Uterus (tissue), 2 donors: ENCODE results near the gene RASA3.

ENCODE experiments used
- POLR2A ChIP-seq, 2 donors: fragments of 450-650 bp; IDR thresholded peaks; one replicate each; pipeline ENCODE4 v1.6.1; 2016; ENCODE audit warnings: antibody characterized with exemption in 2 of 2, mild to moderate bottlenecking in 1 of 2, moderate library complexity in 1 of 2
- TF ChIP-seq, protein P1 (sequence below), 4 experiments: fragments of 200-600 bp in 2 of 4; fragments of 450-650 bp in 2 of 4; sonication (generic) in 2 of 4; IDR thresholded peaks; one replicate each; pipeline ENCODE4 v1.5.1; 2016 to 2019; ENCODE audit warnings: antibody characterized with exemption in 4 of 4, mild to moderate bottlenecking in 2 of 4, moderate library complexity in 1 of 4

DNA sequence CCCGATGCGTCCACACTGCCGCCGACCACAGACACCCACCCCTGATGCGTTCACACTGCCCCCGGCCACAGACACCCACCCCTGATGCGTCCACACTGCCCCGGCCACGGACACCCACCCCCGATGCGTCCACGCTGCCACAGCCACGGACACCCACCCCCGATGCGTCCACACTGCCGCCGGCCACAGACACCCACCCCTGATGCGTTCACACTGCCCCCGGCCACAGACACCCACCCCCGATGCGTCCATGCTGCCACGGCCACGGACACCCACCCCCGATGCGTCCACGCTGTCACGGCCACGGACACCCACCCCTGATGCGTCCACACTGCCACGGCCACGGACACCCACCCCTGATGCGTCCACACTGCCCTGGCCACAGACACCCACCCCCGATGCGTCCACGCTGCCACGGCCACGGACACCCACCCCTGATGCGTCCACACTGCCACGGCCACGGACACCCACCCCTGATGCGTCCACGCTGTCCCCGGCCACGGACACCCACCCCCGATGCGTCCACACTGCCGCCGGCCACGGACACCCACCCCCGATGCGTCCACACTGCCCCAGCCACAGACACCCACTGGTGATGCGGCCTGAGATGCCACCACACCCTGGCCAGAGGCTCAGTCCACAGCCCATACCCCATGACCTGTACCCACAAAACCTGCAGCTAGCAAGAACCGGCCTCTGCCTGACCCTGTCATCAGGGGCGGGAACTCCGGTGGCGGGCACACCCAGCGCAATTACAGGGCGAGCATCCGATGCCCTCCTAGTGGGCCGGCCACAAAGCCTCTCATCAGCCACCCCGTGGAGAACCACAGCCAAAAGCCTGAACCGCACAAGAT, 28.4 kb downstream of the RASA3 start:
- TF ChIP-seq, protein P1, sequence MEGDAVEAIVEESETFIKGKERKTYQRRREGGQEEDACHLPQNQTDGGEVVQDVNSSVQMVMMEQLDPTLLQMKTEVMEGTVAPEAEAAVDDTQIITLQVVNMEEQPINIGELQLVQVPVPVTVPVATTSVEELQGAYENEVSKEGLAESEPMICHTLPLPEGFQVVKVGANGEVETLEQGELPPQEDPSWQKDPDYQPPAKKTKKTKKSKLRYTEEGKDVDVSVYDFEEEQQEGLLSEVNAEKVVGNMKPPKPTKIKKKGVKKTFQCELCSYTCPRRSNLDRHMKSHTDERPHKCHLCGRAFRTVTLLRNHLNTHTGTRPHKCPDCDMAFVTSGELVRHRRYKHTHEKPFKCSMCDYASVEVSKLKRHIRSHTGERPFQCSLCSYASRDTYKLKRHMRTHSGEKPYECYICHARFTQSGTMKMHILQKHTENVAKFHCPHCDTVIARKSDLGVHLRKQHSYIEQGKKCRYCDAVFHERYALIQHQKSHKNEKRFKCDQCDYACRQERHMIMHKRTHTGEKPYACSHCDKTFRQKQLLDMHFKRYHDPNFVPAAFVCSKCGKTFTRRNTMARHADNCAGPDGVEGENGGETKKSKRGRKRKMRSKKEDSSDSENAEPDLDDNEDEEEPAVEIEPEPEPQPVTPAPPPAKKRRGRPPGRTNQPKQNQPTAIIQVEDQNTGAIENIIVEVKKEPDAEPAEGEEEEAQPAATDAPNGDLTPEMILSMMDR (IDR thresholded peaks at IDR 0.05), result no peak
- TF ChIP-seq POLR2A (IDR thresholded peaks at IDR 0.05), result no peak
